ENCODE data around the gene MMP1.

Gene MMP1

GRCh38 chr11:102798012-102798746, at the start of gene MMP1:
TSS of gene MMP1 (minus strand) at chr11:102798160. CDS start at chr11:102798092, 68 bp downstream.
- no peak for FAIRE-seq

- FAIRE-seq: no peak
Measured at GRCh38 chr11:102846292-102846691, 48.3 kb upstream of the MMP1 start.

DNA sequence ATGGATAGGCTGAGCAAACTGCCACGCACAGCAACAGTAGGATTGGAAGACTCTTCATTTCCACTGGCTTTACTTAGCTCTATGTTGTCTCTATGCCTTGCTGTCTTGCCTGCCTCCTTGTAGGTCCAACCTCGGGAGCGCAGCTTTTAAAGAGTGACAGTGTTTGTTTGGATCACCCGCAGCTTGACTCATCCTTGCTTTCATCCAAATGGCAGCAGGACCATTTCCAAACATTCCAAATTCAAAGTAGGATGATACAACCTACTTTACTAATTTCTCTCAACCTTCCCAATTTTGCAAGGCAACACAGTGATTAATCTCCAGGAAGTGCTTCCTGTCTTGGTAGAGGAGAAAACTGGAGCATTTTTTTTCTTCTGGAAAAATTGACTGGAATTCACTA, 45.5 kb upstream of the MMP1 start, which contains the start of gene MMP3:
TSS of gene MMP3 (minus strand) at position 121 of the 400 bp plus-strand sequence. CDS start at position 58, 63 bp downstream.
- no peak for FAIRE-seq

GRCh38 chr11:102842930-102843329, 45.0 kb upstream of the MMP1 start:
- no peak for FAIRE-seq

DNA sequence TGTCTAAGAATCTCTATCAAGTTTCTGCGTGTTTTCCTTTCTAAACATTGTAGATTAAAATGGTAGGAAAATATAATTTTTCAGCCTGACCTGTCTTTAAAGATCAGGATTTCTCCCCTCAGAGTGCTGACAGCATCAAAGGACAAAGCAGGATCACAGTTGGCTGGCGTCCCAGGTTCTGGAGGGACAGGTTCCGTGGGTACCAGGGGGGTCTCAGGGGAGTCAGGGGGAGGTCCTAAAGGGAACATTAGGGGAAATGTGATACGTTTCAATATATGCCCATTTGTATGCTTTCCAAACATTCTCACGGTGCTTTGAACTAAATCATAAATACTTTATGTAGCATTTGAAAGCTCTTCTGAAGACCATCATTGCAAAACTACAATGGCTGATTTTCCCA, 42.1 kb upstream of the MMP1 start:
- FAIRE-seq: no peak

GRCh38 chr11:102837646-102838045, 39.7 kb upstream of the MMP1 start:
- no peak for FAIRE-seq

DNA sequence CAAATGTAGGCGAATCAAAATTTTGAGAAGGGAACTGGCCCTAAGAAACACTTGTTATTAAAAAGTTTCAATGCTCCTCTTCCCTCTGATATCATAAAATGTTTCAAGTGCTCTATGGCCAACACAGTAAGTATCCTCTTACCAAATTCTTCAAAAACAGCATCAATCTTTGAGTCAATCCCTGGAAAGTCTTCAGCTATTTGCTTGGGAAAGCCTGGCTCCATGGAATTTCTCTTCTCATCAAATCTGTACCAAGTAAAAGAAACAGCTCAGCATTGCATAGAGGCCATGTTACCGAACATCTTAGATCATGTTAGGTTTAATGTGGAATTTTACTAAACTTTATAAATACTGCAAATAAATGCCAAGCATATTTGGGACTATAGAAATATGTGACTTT, 39.2 kb upstream of the MMP1 start:
- FAIRE-seq: no peak

DNA sequence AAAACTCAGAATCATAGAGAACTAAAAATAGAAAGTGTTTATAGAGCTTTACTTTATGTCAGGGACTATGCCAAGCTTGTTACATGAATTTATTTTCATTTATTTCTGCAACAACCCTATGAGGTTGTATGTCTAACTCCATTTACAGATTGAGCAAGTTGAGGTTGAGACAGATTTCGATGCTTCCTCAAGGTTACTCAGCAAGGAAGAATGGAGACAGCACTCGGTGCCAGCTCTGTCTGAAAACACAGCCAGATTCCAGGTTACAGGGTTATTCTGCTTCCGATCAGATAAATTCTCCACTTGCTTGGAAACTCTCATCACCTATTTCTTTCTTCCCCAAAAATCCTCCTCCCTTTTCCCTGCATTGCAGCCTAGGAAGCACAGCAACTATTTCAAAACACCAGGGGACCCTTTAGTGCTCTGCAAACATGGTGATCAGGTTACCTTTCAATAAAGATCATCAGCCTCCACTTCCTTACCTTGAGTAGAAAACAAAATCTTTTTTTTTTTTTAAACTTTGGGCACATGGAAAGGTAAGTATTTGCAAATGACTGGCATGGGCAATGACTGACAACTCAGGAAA, 38.4 kb upstream of the MMP1 start:
- FAIRE-seq: no peak

- no peak for FAIRE-seq
Measured at GRCh38 chr11:102833731-102834130, 35.8 kb upstream of the MMP1 start.

- no peak for FAIRE-seq
Measured at GRCh38 chr11:102832612-102833011, 34.7 kb upstream of the MMP1 start.

GRCh38 chr11:102831489-102832440, 33.8 kb upstream of the MMP1 start:
- no peak for FAIRE-seq

- FAIRE-seq: peak; percentile 45
Measured at GRCh38 chr11:102831128-102831488, 33.1 kb upstream of the MMP1 start.

DNA sequence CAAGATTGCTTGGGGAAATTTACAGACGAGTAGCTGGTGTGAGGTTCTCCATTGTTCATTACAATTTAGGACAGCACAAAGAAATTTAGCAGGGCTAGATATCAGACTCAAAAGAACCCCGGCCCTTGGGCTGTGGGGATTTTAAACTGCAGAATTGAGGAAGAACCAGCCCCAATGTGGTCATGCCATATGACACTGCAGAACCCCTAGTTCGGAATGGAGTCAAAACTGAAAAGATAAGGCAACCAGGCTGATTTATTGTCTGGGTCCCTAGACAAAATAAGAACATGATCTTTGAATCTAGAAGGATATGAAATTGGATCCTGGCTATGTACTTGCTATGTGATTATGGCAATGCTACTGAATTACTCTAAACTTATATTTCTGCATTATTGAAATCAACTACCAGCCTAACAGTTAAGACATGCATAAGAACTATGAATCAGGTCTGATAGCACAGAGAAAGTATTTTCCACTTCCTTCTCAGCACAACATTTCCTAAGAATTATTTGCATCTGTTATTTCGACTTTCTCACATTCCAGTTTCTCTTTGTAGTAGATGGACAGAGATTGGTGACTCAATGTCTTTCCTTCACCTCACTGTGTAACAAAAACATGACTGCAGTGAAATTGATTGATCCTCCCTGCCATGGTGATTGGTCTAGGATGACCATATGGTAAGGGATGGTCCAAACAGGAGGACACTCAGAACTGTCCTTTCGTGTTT, 32.2 kb upstream of the MMP1 start:
- no peak for FAIRE-seq

DNA sequence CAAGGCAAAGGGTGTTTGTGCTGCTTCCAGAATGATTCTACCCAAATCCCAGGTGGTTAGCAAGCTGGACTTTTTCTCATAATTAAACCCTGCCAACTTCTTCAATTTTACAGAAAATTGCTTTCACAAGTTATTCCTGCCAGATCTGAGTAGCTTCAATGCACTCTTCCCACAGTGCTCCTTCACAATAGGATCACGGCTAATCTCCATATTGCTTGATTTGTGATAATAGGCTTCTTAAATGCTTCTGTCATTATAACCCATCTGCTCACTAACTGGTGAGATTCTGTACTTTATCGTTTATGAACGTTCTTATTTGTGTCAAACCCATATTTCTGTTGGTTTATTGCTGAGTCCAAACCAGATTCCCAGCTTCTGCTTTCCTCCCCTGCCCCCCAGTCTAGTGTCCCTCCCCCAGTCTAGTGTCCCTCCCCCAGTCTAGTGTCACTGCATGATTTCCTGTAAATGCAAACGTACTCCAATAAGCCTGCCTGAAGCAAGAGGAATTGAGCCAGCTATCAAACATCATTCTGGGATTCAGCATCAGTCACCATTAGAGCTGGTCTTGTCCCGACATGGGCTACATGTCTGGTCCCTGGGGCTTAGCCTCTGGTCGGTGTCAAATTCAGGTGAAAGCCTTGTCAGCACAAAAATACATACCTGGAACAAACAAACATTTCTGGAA, 31.5 kb upstream of the MMP1 start:
- FAIRE-seq: no peak

DNA sequence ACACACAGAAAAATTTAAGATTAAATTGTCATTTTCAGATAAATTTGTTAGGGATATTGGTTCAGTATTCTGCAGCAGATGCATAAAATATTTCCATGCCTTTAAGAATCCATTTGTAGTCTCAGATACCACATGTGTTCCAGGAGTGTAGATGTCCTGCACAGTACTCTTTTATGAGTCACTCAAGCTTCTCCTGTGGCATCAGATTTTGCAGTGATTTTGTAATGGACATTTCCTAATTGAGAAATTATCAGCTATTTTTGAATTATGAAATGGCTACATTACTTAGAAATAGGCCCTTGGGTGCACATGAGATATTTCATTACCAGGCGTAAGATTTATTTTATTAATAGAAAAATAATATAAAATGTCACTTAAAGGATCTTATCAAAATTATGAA, 26.6 kb upstream of the MMP1 start:
- no peak for FAIRE-seq

GRCh38 chr11:102819491-102819890, 21.5 kb upstream of the MMP1 start:
- FAIRE-seq: no peak

DNA sequence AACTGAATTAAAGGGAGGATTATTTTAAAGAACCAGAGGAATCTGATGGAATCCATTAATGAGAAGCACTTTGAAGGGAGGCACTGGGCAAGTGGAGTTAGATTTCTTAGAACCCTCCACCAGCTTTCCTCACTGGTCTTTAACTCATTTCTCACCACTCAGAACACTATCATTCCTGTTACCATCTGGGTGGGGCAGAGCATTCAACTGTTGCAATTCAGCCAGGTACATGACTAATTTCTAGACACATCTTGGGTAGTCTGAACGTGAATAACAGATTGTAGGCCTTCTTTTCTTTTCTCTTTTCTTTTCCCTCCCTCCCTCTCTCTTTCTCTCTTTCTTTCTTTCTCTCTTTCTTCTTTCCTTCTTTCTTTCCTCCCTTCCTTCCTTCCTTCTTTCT, 15.5 kb upstream of the MMP1 start:
- FAIRE-seq: no peak

GRCh38 chr11:102812188-102812587, 14.2 kb upstream of the MMP1 start:
- no peak for FAIRE-seq

DNA sequence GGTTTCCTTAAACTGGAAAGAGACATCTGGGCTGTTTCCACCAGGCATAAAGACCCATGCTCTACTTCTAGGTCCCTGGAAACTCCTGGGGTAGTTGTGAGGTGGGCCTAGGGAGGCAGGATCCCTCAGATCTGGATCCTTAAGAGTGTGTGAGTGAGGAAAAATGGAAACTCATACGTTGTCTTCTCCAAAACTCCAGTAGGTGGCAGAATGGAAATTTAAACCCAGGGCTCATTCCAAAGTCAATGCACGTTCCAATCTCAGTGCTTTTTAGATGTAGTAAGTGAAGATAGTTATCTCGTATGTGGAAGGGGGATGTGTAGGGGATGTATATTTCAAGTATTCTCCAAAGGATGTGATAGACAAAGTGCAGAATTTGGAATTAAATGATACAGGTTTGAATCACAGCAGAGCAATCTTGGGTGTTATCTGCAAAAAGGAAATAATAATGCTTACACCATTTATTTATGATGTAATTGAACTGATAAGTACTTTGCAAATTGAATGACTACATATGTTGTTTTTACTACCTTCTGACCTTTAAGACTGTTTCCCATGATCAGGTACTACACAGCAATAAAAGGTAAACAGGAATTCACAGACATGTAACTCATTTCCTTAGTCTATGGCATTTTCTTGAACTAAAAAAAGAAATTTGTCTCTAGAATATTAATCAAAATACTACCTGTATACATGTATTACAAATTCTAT, 13.1 kb upstream of the MMP1 start:
- FAIRE-seq: no peak

DNA sequence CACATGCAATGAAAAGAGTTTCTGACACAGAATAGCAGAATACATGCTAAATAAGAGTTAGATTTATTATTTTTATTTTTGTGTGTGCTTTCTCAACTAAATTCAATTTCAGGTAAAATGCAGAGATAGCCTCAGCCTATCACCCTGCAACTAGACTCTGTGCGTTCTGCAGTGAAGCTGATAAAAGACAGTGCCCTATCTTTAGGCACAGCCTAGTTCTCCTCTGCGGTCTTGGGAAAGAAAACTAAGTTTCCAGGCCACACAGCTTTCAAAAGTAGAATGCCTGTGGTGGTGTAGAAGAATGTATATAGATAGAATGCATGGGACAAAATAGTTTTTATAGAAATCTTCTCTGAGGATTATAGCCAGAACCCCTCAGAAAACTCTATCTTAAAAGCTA, 12.0 kb upstream of the MMP1 start:
- FAIRE-seq: no peak

- FAIRE-seq: no peak
Measured at GRCh38 chr11:102807921-102808320, 10.0 kb upstream of the MMP1 start.

DNA sequence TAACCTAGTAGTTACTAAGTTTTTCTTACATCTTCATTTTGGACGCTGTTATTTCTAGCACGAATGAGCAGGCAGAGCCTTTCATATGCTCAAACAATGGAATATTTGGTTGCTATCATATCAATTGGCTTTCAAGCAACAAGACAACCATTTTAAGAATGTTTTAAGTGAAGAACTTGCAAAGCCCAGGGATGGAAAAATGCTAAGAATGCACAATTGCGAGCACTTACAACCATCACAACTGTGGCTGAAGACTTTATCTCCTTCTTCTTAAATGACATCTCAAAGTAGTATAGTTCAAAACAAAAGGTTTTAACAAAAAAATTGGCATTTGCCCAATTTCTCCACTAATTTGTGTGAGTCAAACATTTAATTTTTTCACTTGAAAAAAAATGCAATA, 8.3 kb upstream of the MMP1 start:
- FAIRE-seq: no peak

All from colon (tissue), 2 donors.